HG02588 (cell line): ENCODE data around the gene RNU1-3.
"Not testable (repeated sequence)": the region's sequence is repeated elsewhere in the genome, so short reads cannot be mapped to it uniquely, and the experiment has no call there.

Source experiments
- ATAC-seq: cut with Tn5 transposase; IDR thresholded peaks from one replicate; pipeline ENCODE4 v1.9.1; 2021; ENCODE audit warnings: mild to moderate bottlenecking, moderate library complexity; ENCODE audit not compliant: unreplicated experiment

Gene RNU1-3

GRCh38 chr1:16623337-16623736 lies 43.4 kb downstream of the RNU1-3 start:
- ATAC-seq: not testable (repeated sequence)

DNA sequence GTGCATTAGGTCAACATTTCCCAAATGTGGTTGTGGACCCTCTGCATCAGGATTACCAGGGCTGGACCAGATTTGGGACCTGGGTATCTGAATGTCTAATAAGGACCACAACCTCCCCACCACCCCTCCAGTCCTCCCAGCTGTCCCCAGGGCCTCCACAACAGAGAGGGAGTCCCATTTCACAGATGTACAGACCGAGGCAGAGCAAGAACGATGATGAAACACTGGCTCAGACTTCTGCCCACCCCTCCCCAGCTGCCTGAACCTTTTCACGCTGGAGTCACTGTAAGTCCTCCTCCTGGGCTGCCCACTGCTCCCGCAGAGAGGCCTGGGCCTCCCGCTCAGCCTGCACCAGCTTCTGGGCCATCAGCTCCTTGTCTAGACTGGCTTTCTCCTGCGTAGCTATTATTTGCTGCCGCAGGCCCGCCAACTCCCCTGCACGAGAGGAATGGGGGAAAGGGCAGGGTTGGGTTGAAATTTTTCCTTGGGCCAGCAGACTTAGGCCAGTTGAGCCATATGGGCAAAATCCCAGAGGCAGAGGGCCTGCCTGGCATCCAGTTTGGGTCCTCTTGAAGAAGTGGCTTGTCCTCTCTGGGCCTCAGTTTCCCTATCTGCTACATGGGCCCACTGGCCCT lies 45.0 kb downstream of the RNU1-3 start:
- not testable (repeated sequence) for ATAC-seq

DNA sequence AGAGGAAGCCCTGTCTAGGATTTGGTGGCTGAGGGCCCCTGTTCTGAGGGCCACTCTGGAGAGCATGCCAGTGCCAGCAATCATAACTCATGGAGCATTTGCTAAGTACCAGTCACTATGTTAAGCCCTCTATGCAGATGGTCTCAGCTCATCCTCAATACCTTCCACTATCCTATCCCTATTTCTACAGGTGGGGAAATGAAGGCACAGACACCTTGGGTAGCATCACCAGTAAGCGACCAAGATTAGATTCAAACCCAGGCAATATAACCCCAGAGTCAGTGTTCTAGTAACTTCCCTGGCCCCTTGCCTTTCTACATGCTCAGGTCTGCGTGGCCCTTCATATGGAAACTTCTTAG lies 45.5 kb downstream of the RNU1-3 start:
- no peak for ATAC-seq

DNA sequence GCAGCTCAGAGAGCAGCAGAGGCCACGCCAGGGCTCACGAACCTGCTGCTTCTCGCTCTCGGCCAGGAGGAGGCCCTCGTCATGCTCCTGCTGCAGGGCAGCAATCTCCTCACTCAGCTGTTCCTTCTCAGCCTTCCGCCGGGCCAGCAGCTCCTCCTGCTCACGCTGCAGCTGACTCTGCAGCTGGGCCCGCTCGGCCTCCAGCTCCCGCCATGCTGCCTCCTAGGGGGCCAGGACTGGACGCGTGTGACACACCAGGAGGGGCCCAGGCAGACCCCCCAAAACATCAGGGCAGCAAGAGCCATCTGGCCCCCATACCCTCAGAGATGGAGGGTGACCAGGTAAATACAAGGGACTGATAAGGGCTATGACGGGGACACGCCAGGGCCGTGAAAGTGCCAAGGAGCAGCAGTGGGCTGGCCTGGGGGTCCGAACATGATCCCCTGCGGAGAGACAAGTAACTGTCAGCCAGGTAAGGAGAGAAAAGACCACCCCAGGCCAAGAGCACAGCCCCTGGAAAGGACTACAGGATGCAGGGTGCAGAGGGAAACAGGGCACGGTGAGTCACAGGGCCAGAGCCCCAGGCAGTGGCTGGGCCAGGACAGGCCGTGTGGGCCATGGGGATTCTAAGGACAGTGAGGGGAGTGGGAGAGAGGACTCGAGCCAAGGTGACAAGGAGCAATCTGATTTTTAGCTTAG lies 46.8 kb downstream of the RNU1-3 start:
- not testable (repeated sequence) for ATAC-seq

DNA sequence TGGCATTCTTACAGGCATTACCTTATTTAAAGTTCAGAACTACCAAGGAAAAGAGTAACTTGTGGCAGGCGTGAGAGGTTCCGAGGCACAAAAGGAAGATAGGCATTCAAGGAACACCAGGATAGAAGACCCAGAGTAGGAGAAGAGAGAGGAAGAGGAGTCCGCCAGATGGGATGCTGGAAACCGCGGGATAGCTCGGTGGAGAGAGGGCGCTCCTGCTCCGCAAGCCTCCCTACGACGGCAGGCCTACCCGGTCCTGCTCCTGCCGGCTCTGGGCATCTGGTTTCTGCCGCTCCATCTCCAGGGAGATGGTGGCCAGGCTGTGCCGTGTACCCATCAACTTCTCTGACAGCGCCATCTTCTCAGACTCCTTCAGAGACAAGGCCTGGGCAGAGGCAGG lies 48.0 kb downstream of the RNU1-3 start:
- ATAC-seq: no peak

GRCh38 chr1:16617778-16618580 lies 48.8 kb downstream of the RNU1-3 start:
- no peak for ATAC-seq

- ATAC-seq: no peak
These were observed 49.6 kb downstream of the RNU1-3 start for GRCh38 chr1:16617114-16617631.
